Uterus (tissue), 2 donors: ENCODE results near the gene UBE2R2.
"Not testable (repeated sequence)": the region's sequence is repeated elsewhere in the genome, so short reads cannot be mapped to it uniquely, and the experiment has no call there.

Source experiments
- POLR2A ChIP-seq, 2 donors: fragments of 450-650 bp; IDR thresholded peaks; one replicate each; pipeline ENCODE4 v1.6.1; 2016; ENCODE audit warnings: antibody characterized with exemption in 2 of 2, mild to moderate bottlenecking in 1 of 2, moderate library complexity in 1 of 2
- TF ChIP-seq, protein P1 (sequence below), 4 experiments: fragments of 200-600 bp in 2 of 4; fragments of 450-650 bp in 2 of 4; sonication (generic) in 2 of 4; IDR thresholded peaks; one replicate each; pipeline ENCODE4 v1.5.1; 2016 to 2019; ENCODE audit warnings: antibody characterized with exemption in 4 of 4, mild to moderate bottlenecking in 2 of 4, moderate library complexity in 1 of 4

DNA sequence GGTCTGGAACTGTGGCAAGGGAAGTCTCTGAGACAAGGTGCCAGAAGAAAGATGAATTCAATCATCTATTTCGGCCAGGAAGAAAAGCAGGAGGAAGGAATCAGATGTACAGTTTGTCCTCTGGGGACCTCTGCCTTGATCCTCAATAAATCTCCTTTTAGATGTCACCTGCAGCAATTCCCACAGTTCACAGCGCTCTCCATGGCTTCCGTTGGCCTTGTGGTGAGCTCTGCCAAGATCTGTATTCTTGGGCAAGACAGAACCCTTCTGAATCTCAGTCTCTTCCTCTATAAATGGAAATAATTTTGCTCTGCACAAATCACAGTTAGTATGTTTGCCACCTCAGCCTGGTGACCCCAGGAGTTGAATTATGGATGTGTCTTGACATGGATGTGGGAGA is 12.8 kb upstream of the UBE2R2 start:
- TF ChIP-seq, protein P1, sequence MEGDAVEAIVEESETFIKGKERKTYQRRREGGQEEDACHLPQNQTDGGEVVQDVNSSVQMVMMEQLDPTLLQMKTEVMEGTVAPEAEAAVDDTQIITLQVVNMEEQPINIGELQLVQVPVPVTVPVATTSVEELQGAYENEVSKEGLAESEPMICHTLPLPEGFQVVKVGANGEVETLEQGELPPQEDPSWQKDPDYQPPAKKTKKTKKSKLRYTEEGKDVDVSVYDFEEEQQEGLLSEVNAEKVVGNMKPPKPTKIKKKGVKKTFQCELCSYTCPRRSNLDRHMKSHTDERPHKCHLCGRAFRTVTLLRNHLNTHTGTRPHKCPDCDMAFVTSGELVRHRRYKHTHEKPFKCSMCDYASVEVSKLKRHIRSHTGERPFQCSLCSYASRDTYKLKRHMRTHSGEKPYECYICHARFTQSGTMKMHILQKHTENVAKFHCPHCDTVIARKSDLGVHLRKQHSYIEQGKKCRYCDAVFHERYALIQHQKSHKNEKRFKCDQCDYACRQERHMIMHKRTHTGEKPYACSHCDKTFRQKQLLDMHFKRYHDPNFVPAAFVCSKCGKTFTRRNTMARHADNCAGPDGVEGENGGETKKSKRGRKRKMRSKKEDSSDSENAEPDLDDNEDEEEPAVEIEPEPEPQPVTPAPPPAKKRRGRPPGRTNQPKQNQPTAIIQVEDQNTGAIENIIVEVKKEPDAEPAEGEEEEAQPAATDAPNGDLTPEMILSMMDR (IDR thresholded peaks at IDR 0.05): not testable (repeated sequence)
- TF ChIP-seq POLR2A (IDR thresholded peaks at IDR 0.05): not testable (repeated sequence)
